SK-N-SH treated with all-trans-retinoic acid at 6 μM for 48 hours (cell line): ENCODE data around the gene MMS22L.

Experiments
- ATAC-seq: fragments of 200-7000 bp; cut with Tn5 transposase; 3 replicates; pipeline ENCODE4 v1.9.1; 2020; ENCODE audit warnings: mild to moderate bottlenecking, moderate library complexity
- CSDC2 ChIP-seq: fragments of 250-450 bp; sonication (Bioruptor Pico); IDR thresholded peaks from 2 replicates; pipeline ENCODE4 v1.5.0; 2020; ENCODE audit warnings: mild to moderate bottlenecking, moderate library complexity
- ESRRG ChIP-seq: fragments of 250-450 bp; sonication (Bioruptor Pico); IDR thresholded peaks from 2 replicates; pipeline ENCODE4 v1.6.1; 2021; ENCODE audit warnings: mild to moderate bottlenecking
- ISL1 ChIP-seq: fragments of 250-450 bp; sonication (Bioruptor Pico); IDR thresholded peaks from 2 replicates; pipeline ENCODE4 v2.1.2; 2022; ENCODE audit warnings: mild to moderate bottlenecking, moderate library complexity
- OSR1 ChIP-seq: fragments of 250-450 bp; sonication (Bioruptor Pico); IDR thresholded peaks from 2 replicates; pipeline ENCODE4 v1.8.0; 2022; ENCODE audit warnings: moderate library complexity, mild to moderate bottlenecking, inconsistent platforms
- PPARA ChIP-seq: fragments of 250-450 bp; sonication (Bioruptor Pico); IDR thresholded peaks from 2 replicates; pipeline ENCODE4 v1.5.0; 2020; ENCODE audit warnings: mild to moderate bottlenecking, borderline replicate concordance
- SNAI2 ChIP-seq: fragments of 250-450 bp; sonication (Bioruptor Pico); IDR thresholded peaks from 2 replicates; pipeline ENCODE4 v1.5.0; 2020; ENCODE audit warnings: mild to moderate bottlenecking, moderate library complexity
- TCF4 ChIP-seq: fragments of 250-450 bp; sonication (Bioruptor Pico); IDR thresholded peaks from 2 replicates; pipeline ENCODE4 v1.8.0; 2021; ENCODE audit warnings: mild to moderate bottlenecking, moderate library complexity, borderline replicate concordance
- ZC3H10 ChIP-seq: fragments of 250-450 bp; sonication (Bioruptor Pico); IDR thresholded peaks from 2 replicates; pipeline ENCODE4 v1.5.1; 2021; ENCODE audit warnings: mild to moderate bottlenecking, moderate library complexity
- ZFP3 ChIP-seq: fragments of 250-450 bp; sonication (Bioruptor Pico); IDR thresholded peaks from 2 replicates; pipeline ENCODE4 v1.5.0; 2020; ENCODE audit warnings: mild to moderate bottlenecking, moderate library complexity
- ZNF565 ChIP-seq: fragments of 450-650 bp; formaldehyde crosslinking; conservative IDR thresholded peaks from 2 replicates; pipeline ENCODE4 v1.5.0; 2020; ENCODE audit warnings: low read depth, mild to moderate bottlenecking, moderate library complexity
- TF ChIP-seq, protein P1 (sequence below): fragments of 250-450 bp; sonication (Bioruptor Pico); IDR thresholded peaks from 2 replicates; pipeline ENCODE4 v1.8.0; 2021; ENCODE audit warnings: low read depth, mild to moderate bottlenecking, moderate library complexity, borderline replicate concordance
- TF ChIP-seq, protein P2 (sequence below): fragments of 250-450 bp; sonication (Bioruptor Pico); IDR thresholded peaks from 2 replicates; pipeline ENCODE4 v1.5.1; 2020; ENCODE audit warnings: low read depth, mild to moderate bottlenecking, moderate library complexity
- TF ChIP-seq, protein P3 (sequence below): fragments of 250-450 bp; sonication (Bioruptor Pico); IDR thresholded peaks from 2 replicates; pipeline ENCODE4 v1.5.0; 2020; ENCODE audit warnings: mild to moderate bottlenecking, moderate library complexity
- TF ChIP-seq, protein P4 (sequence below): fragments of 250-450 bp; sonication (Bioruptor Pico); IDR thresholded peaks from 2 replicates; pipeline ENCODE4 v1.8.0; 2020; ENCODE audit warnings: mild to moderate bottlenecking, moderate library complexity, borderline replicate concordance

MMS22L gene

DNA sequence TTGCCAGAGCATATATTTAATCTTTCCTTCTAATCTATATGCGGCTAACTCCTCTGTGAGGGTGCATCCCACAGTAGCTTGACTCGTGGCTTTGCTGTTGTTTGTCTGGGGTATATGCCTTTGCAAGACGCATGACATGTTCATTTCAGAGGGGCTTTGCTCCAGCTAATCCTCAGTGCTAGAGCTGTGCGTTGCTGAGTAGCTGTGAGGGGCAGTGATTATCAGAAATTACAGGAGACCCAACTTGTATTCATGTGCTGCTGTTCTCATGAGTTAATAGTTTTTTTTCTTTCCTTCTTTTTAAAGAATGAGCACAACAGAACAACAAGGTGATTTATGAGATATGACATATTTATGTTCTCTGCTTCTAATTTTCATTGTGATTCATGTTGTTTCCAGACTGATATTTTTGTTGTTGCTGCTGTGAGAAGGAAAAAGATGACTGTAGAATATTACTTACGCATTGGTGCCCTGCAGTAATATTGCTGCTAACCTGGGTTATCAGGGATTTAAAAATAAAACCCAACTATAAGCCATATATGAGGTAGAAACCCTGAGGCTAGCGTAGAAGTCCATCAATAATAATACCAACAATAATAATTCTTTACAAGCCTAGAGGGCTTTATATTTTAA, 190.2 kb downstream of the MMS22L start:
- TF ChIP-seq TCF4 (CRISPR knock-in tag) (no peak), OSR1 (CRISPR knock-in tag) (no peak), SNAI2 (CRISPR knock-in tag) (no peak), ESRRG (no peak), PPARA (CRISPR knock-in tag) (no peak), ISL1 (no peak), ZC3H10 (no peak), ZFP3 (CRISPR knock-in tag) (no peak), ZNF565 (CRISPR knock-in tag) (no peak), CSDC2 (CRISPR knock-in tag) (no peak)
- TF ChIP-seq, protein P1, sequence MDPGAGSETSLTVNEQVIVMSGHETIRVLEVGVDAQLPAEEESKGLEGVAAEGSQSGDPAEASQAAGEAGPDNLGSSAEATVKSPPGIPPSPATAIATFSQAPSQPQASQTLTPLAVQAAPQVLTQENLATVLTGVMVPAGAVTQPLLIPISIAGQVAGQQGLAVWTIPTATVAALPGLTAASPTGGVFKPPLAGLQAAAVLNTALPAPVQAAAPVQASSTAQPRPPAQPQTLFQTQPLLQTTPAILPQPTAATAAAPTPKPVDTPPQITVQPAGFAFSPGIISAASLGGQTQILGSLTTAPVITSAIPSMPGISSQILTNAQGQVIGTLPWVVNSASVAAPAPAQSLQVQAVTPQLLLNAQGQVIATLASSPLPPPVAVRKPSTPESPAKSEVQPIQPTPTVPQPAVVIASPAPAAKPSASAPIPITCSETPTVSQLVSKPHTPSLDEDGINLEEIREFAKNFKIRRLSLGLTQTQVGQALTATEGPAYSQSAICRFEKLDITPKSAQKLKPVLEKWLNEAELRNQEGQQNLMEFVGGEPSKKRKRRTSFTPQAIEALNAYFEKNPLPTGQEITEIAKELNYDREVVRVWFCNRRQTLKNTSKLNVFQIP (CRISPR knock-in tag) = no peak
- TF ChIP-seq, protein P2, sequence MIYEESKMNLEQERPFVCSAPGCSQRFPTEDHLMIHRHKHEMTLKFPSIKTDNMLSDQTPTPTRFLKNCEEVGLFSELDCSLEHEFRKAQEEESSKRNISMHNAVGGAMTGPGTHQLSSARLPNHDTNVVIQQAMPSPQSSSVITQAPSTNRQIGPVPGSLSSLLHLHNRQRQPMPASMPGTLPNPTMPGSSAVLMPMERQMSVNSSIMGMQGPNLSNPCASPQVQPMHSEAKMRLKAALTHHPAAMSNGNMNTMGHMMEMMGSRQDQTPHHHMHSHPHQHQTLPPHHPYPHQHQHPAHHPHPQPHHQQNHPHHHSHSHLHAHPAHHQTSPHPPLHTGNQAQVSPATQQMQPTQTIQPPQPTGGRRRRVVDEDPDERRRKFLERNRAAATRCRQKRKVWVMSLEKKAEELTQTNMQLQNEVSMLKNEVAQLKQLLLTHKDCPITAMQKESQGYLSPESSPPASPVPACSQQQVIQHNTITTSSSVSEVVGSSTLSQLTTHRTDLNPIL (CRISPR knock-in tag) = no peak
- TF ChIP-seq, protein P3, sequence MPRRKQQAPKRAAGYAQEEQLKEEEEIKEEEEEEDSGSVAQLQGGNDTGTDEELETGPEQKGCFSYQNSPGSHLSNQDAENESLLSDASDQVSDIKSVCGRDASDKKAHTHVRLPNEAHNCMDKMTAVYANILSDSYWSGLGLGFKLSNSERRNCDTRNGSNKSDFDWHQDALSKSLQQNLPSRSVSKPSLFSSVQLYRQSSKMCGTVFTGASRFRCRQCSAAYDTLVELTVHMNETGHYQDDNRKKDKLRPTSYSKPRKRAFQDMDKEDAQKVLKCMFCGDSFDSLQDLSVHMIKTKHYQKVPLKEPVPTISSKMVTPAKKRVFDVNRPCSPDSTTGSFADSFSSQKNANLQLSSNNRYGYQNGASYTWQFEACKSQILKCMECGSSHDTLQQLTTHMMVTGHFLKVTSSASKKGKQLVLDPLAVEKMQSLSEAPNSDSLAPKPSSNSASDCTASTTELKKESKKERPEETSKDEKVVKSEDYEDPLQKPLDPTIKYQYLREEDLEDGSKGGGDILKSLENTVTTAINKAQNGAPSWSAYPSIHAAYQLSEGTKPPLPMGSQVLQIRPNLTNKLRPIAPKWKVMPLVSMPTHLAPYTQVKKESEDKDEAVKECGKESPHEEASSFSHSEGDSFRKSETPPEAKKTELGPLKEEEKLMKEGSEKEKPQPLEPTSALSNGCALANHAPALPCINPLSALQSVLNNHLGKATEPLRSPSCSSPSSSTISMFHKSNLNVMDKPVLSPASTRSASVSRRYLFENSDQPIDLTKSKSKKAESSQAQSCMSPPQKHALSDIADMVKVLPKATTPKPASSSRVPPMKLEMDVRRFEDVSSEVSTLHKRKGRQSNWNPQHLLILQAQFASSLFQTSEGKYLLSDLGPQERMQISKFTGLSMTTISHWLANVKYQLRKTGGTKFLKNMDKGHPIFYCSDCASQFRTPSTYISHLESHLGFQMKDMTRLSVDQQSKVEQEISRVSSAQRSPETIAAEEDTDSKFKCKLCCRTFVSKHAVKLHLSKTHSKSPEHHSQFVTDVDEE (CRISPR knock-in tag) = no peak
- TF ChIP-seq, protein P4, sequence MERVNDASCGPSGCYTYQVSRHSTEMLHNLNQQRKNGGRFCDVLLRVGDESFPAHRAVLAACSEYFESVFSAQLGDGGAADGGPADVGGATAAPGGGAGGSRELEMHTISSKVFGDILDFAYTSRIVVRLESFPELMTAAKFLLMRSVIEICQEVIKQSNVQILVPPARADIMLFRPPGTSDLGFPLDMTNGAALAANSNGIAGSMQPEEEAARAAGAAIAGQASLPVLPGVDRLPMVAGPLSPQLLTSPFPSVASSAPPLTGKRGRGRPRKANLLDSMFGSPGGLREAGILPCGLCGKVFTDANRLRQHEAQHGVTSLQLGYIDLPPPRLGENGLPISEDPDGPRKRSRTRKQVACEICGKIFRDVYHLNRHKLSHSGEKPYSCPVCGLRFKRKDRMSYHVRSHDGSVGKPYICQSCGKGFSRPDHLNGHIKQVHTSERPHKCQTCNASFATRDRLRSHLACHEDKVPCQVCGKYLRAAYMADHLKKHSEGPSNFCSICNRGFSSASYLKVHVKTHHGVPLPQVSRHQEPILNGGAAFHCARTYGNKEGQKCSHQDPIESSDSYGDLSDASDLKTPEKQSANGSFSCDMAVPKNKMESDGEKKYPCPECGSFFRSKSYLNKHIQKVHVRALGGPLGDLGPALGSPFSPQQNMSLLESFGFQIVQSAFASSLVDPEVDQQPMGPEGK = no peak
- no peak for ATAC-seq
